Measurements from ENCODE around the gene NPFF.
"Not testable (repeated sequence)": the region's sequence is repeated elsewhere in the genome, so short reads cannot be mapped to it uniquely, and the experiment has no call there.

NPFF gene

GRCh38 chr12:53506881-53507602 lies at the start of gene NPFF:
Gene NPFF, minus strand, starts transcription at chr12:53507484. Its CDS starts 10 bp downstream, at chr12:53507474.
- no peak for DNase-seq (ENCODE audit: low read depth)

GRCh38 chr12:53552361-53553327 lies 45.4 kb upstream of the NPFF start:
- no peak for DNase-seq (ENCODE audit: low read depth)

GRCh38 chr12:53551889-53552291 lies 44.6 kb upstream of the NPFF start:
- DNase-seq (ENCODE audit: low read depth): no peak

- peak; percentile 29 for DNase-seq (ENCODE audit: low read depth)
These were observed 43.3 kb upstream of the NPFF start for GRCh38 chr12:53550595-53550994.

GRCh38 chr12:53550131-53550530 lies 42.8 kb upstream of the NPFF start:
- DNase-seq (ENCODE audit: low read depth): not testable (repeated sequence)

- DNase-seq (ENCODE audit: low read depth): not testable (repeated sequence)
These were observed 41.1 kb upstream of the NPFF start for GRCh38 chr12:53548354-53548753.

GRCh38 chr12:53543539-53543938 lies 36.3 kb upstream of the NPFF start:
- DNase-seq (ENCODE audit: low read depth): peak; percentile 72

GRCh38 chr12:53539526-53539925 lies 32.2 kb upstream of the NPFF start:
- DNase-seq (ENCODE audit: low read depth): no peak

GRCh38 chr12:53538209-53538689 lies 31.0 kb upstream of the NPFF start:
- peak; percentile 42 for DNase-seq (ENCODE audit: low read depth)

- no peak for DNase-seq (ENCODE audit: low read depth)
These were observed 29.7 kb upstream of the NPFF start for GRCh38 chr12:53536962-53537361.

- no peak for DNase-seq (ENCODE audit: low read depth)
These were observed 26.2 kb upstream of the NPFF start for GRCh38 chr12:53533471-53533870.

GRCh38 chr12:53532524-53533445 lies 25.5 kb upstream of the NPFF start:
- DNase-seq (ENCODE audit: low read depth): no peak

GRCh38 chr12:53532021-53532420 lies 24.7 kb upstream of the NPFF start:
- DNase-seq (ENCODE audit: low read depth): no peak

- DNase-seq (ENCODE audit: low read depth): no peak
These were observed 23.6 kb upstream of the NPFF start for GRCh38 chr12:53530920-53531319.

- DNase-seq (ENCODE audit: low read depth): no peak
These were observed 22.8 kb upstream of the NPFF start for GRCh38 chr12:53530061-53530460.

GRCh38 chr12:53524476-53524875 lies 17.2 kb upstream of the NPFF start:
- DNase-seq (ENCODE audit: low read depth): no peak

- DNase-seq (ENCODE audit: low read depth): no peak
These were observed 15.8 kb upstream of the NPFF start for GRCh38 chr12:53523131-53523530.

GRCh38 chr12:53518381-53518780 lies 11.1 kb upstream of the NPFF start:
- no peak for DNase-seq (ENCODE audit: low read depth)

- DNase-seq (ENCODE audit: low read depth): no peak
These were observed 9.6 kb upstream of the NPFF start for GRCh38 chr12:53516758-53517455.

- no peak for DNase-seq (ENCODE audit: low read depth)
These were observed 8.0 kb upstream of the NPFF start for GRCh38 chr12:53515291-53515680.

- DNase-seq (ENCODE audit: low read depth): no peak
These were observed 7.5 kb upstream of the NPFF start for GRCh38 chr12:53514628-53515290.
